GM19043 (cell line): ENCODE measurements around the gene PTGS2.

ENCODE experiments used
- ATAC-seq: cut with Tn5 transposase; IDR thresholded peaks from one replicate; pipeline ENCODE4 v1.9.1; 2021; ENCODE audit warnings: low read depth; ENCODE audit not compliant: unreplicated experiment

Gene PTGS2

GRCh38 chr1:186680245-186681061 lies at the start of gene PTGS2:
Gene PTGS2, minus strand, starts transcription at chr1:186680423. Its CDS starts 133 bp downstream, at chr1:186680290.
- ATAC-seq = peak; percentile 82

- ATAC-seq = no peak
Observed at GRCh38 chr1:186722711-186723309, 42.6 kb upstream of the PTGS2 start.

GRCh38 chr1:186717286-186717685 lies 37.1 kb upstream of the PTGS2 start:
- ATAC-seq = no peak

GRCh38 chr1:186715887-186716809 lies 35.9 kb upstream of the PTGS2 start:
- ATAC-seq = no peak

GRCh38 chr1:186710696-186711095 lies 30.5 kb upstream of the PTGS2 start:
- no peak for ATAC-seq

- ATAC-seq = no peak
Observed at GRCh38 chr1:186708694-186709097, 28.5 kb upstream of the PTGS2 start.

GRCh38 chr1:186703209-186703766 lies 23.1 kb upstream of the PTGS2 start:
- no peak for ATAC-seq

GRCh38 chr1:186700722-186701121 lies 20.5 kb upstream of the PTGS2 start:
- ATAC-seq = no peak

- ATAC-seq = no peak
Observed at GRCh38 chr1:186699519-186699918, 19.3 kb upstream of the PTGS2 start.

GRCh38 chr1:186689907-186690306 lies 9.7 kb upstream of the PTGS2 start:
- no peak for ATAC-seq

GRCh38 chr1:186689376-186689775 lies 9.2 kb upstream of the PTGS2 start:
- no peak for ATAC-seq

- no peak for ATAC-seq
Observed at GRCh38 chr1:186683652-186684410, 3.6 kb upstream of the PTGS2 start.

- no peak for ATAC-seq
Observed at GRCh38 chr1:186682736-186683135, 2.5 kb upstream of the PTGS2 start.

- ATAC-seq = no peak
Observed at GRCh38 chr1:186681801-186682200, 1.6 kb upstream of the PTGS2 start.

- no peak for ATAC-seq
Observed at GRCh38 chr1:186681121-186681520, 898 bp upstream of the PTGS2 start.

- ATAC-seq = no peak
Observed at GRCh38 chr1:186679924-186680244, 339 bp downstream of the PTGS2 start.

- no peak for ATAC-seq
Observed at GRCh38 chr1:186678155-186678554, 2.1 kb downstream of the PTGS2 start.

- no peak for ATAC-seq
Observed at GRCh38 chr1:186672596-186672995, 7.6 kb downstream of the PTGS2 start.

- no peak for ATAC-seq
Observed at GRCh38 chr1:186672131-186672530, 8.1 kb downstream of the PTGS2 start.

GRCh38 chr1:186671136-186671825 lies 8.9 kb downstream of the PTGS2 start:
- no peak for ATAC-seq
